Measurements from ENCODE around the gene ZBTB20.
"Not testable (repeated sequence)": the region's sequence is repeated elsewhere in the genome, so short reads cannot be mapped to it uniquely, and the experiment has no call there.

The ZBTB20 gene

DNA sequence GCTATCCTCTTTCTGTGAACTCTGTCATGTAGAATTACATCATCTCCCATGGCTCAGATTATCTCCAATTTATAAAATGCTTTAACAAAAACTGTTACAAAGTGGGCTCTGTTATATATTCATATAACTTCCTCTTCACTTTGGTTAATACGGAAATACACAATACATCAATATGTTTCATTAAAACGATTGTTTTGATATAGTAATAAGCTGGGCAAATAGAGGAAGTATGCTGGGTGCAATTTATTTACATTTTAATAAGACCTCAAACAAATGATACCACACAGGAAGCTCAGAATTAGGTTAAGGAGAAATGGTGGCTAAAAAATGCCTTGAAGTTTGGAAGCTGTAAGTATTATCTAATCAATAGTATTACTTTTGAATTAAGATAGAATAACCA is 331.0 kb downstream of the ZBTB20 start:
- no peak for FAIRE-seq

DNA sequence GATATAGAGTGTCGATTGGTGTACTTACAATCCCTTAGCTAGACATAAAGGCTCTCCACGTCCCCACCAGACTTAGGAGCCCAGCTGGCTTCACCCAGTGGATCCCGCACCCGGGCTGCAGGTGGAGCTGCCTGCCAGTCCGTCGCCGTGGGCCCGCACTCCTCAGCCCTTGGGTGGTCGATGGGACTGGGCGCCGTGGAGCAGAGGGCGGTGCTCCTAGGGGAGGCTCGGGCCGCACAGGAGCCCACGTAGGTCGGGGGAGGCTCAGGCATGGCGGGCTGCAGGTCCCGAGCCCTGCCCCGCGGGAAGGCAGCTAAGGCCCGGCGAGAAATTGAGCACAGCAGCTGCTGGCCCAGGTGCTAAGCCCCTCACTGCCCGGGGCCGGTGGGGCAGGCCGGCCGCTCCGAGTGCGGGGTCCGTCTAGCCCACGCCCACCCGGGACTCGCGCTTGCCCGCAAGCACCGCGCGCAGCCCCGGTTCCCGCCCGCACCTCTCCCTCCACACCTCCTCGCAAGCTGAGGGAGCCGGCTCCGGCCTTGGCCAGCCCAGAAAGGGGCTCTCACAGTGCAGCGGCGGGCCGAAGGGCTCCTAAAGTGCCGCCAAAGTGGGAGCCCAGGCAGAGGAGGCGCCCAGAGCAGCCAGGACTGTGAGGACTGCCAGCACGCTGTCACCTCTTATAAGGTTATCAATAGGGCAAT is 334.4 kb downstream of the ZBTB20 start:
- not testable (repeated sequence) for FAIRE-seq

- no peak for FAIRE-seq
Measured at GRCh38 chr3:114809668-114810413, 337.2 kb downstream of the ZBTB20 start.

GRCh38 chr3:114804099-114804498 is 343.0 kb downstream of the ZBTB20 start:
- FAIRE-seq: no peak

DNA sequence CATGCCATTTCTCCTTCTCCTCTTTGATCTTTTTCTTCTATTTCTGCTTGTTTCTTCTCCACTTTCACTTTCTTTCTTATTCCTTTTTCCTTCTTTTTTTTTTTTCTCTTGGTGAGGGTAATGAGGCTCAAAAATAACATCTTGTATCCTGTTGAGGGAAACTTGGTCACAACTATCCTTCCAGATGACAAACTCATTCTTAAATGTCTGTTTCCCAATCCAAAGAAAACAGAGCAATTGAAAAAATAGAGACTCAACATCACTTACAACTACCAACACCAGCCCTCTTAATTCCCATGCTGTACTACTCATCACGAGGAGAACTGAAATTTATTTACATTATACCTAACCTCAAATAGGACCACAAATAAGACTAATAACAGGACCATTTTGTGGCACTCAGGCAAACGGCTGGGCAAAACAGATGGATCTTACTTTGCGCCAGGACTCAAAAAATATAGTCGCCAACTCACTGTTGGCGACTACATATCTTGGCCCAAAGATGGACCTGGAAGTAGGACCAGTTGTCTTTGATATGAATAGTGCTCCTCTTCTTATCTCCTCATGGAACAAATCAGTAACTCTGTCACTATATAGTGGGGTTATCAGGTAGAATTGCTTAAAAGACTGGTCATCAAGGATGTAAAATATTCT is 343.9 kb downstream of the ZBTB20 start:
- no peak for FAIRE-seq

DNA sequence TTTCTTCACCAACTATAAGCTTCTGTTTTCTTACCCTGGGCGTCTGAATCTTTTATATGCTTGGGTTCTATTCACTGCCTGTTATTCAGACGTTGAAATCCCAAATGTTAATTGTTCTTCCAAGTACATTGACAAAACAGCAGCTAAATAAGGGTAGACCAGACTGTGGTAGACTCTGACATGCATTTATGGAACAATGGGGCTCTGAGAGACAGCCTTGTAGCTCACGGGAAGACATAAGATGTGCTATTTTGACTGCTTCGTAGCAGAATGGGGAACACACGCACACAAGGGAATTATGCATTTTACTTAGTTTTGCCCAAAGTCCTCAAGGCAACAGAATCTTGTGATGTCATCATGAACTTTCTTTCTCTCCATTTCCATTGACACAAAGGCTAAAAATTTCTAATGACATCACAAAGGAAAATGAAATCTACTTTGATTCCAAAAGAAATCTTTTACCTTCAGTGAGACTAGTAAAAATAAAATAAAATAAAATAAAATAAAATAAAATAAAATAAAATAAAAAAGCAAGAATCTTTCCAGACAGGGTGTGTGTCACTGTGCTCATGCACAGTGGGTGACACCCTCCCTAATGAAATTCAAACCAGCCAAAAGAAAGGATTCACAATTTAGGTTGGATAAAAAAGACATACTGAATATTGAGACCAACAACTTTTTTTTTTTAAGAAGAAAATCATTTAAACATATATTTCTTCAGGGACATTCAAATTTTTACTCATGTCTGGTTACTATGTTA is 346.6 kb downstream of the ZBTB20 start:
- FAIRE-seq: no peak

GRCh38 chr3:114799816-114800215 is 347.3 kb downstream of the ZBTB20 start:
- FAIRE-seq: no peak

DNA sequence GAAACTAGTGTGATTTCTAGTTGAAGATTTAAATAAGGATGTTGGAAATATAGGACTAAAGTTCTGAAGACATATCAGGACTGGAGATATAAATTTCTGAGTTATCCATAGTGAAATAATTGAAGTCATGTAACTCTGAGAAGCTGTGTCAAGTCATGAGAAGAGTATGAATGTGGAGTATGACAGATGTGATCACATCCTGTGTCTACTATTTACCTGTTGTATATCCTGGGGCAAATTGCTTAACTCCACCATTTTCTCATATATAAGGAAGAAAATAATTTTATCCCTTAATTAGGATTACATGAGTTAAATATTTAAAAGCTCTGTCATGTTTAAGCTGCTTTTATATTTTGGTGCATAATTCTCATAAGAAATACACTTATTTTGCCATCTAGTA is 350.3 kb downstream of the ZBTB20 start:
- no peak for FAIRE-seq

GRCh38 chr3:114794894-114795630 is 352.0 kb downstream of the ZBTB20 start:
- no peak for FAIRE-seq

GRCh38 chr3:114792159-114792918 is 354.7 kb downstream of the ZBTB20 start:
- FAIRE-seq: no peak

GRCh38 chr3:114790752-114791151 is 356.3 kb downstream of the ZBTB20 start:
- FAIRE-seq: no peak

DNA sequence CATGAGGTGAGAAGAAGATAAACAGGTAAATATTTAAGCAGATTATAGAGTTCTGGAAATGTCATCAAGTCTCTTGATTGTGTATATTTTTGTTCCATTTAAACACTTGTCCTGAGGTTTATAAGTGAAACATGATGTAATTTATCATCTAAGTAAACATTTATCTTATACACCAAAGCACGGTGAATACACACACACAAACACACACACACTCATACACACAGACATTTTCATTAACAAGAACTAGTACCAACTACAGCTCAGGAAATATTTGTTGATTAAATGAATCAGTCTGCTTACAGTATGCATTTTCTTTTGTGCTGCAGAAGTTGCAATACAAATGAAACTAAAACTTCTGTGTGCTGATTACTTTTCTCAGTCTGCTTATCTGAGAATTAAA is 357.3 kb downstream of the ZBTB20 start:
- FAIRE-seq: no peak

DNA sequence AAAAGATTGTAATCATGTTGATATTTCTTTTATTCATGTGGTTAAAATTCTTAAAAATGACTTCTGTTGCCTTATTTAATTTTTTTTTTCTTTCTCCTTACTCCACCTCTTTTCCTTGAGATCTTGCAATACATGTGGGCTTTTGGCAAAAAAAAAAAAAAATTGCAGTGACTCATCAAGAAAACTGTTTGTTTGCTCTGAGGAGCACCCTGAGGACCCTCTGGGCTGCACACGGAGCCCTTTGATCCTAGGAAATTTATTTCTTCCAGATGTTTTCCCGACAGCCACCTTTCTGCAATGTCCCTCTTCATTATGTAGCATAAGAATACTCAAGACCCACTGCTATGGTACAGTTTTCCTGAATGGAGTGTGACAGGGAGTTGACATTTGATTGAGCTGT is 371.7 kb downstream of the ZBTB20 start:
- FAIRE-seq: no peak

GRCh38 chr3:114770874-114771273 is 376.2 kb downstream of the ZBTB20 start:
- no peak for FAIRE-seq

DNA sequence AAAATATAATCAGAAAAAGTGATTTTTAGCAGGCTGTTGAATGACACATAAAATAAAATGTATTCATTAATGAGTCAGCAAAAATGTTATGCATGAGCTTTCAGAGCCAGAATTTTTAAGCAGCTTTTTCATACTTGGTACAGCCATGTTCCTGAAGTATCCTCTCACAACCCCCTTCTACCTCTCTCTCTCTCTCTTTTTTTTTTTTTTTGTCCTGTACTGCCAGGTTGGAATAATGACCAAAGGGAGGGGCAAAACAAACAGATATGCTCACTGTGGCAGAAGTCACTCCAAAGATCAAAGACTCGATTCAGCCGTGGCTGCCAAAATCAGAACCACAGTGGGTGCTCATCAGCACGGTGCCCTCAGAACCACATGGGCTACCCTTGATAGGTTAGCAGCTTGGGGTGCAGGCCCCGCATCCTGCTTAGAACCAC is 383.0 kb downstream of the ZBTB20 start:
- no peak for FAIRE-seq

- no peak for FAIRE-seq
Measured at GRCh38 chr3:114762144-114762543, 384.9 kb downstream of the ZBTB20 start.

DNA sequence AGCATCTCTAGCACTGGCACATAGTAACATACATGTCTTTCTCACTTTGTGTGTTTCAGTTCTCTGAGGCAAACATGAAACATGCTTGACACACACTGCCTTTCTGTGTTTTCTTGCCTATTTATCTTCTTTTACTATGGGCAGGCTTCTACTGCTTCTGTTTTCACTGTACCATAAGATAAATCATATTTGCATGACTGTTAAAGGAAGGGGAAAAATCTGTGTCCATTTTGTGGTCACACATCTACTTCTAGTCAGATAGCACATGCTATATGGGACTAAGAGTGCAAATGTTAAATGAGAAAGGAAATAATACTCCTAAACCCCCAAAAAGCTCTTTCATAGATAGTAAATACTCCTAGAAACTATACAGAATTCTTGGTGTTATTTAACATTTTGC is 386.4 kb downstream of the ZBTB20 start:
- no peak for FAIRE-seq

DNA sequence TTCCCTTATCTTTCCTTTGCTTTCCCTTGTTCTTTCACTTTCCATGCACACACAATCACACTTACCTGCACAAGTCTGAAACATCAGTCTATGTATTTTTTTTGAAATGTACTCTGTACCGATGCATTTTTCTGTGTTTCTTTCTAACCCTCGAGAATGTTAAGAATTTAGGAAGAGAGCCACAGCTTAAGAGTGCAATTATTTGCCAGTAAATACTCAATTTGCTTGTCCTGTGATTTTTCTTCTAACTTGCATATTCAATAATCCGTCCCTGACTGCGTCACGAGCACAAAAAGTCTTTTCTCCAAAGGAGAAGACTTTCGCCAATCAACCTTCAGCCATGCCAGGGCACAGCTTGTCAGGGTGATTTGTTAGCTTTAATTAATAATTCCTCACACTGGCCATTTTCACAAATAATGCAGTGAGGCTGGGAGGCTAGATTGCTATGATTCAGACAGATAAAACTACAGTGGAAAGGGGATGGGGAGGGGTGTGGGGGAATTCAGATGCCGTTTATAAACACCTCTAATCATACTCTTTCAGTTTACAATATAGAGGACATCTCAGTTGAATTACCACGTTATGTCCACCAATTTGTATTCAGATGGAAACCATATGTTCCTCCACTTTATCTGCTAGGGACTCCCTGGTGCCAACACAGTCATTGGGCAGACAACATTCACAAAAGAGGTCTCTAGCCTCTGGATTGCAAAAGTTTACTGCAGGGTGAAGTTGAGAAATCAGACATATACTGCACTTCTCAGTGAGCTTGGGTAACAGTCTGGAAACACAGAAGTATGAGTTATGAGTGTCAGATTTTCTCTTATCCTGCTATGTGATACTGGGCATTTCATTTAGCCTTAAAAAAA is 388.0 kb downstream of the ZBTB20 start:
- no peak for FAIRE-seq

- FAIRE-seq: no peak
Measured at GRCh38 chr3:114756506-114757279, 390.4 kb downstream of the ZBTB20 start.

GRCh38 chr3:114746502-114746901 is 400.6 kb downstream of the ZBTB20 start:
- no peak for FAIRE-seq
